ENCODE measurements around the gene CCDC158. TPM values are rescaled to one million over a fixed set of nuclear protein-coding genes. Genes with fewer than 3 reads are reported as not detected.

The CCDC158 gene
- total and polyA plus RNA-seq, 2 of the 8 experiments (the other 6 are each of a cell fraction or from before 2014, with no cell fraction given) = not detected

DNA sequence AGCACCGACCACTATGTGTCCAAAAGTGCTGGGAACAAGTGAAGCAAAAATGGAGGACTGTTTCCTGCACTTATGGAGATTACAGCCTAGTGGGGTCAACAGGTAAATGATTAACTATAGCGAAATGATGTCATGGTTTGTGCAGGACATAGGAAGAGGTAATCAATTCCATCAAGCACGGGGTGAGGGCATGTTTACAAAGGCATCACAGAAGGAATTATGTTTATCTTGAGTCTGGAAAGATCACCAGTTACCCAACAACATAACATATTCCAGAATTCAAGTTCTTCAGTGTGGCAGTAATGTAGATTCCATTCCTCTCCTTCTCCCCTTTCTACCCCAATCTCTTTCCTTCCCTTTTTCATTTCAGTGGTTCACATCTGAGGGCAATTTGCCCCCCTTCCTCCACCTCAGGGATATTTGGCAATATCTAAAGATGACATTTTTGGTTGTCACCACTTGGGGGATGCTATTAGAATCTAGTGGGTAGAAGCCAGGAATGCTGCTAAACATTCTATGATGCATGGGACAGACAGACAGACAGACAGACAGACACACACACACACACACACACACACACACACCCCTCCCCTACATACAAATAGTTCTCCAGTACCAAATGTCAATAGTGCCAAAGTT lies 145.3 kb downstream of the CCDC158 start:
- FAIRE-seq (no peak), DNase-seq (ENCODE audit: low read depth in 1 of 2, low spot score in 2 of 2) (no peak)
- Histone ChIP-seq H3K36me3 (ENCODE audit: control insufficient read depth in 2 of 4, insufficient read depth in 4 of 4, low read length in 3 of 4) (no peaks in the 10 kb centered on the region), H2BK20ac (ENCODE audit: low read length) (no peak overlapping the region), H3K79me1 (ENCODE audit: low read depth, low read length) (no peaks in the 10 kb centered on the region), H4K20me1 (replicated peaks in 1 of 2; ENCODE audit: control insufficient read depth in 1 of 2, insufficient read depth in 2 of 2, low read length in 2 of 2) (no peaks in the 10 kb centered on the region), H3K4me3 (ENCODE audit: extremely low read depth in 1 of 4, insufficient read depth in 2 of 4, low read depth in 3 of 4, low read length in 4 of 4) (no peak overlapping the region), H3K79me2 (ENCODE audit: control insufficient read depth in 1 of 2, insufficient read depth in 2 of 2, low read length in 2 of 2) (no peaks in the 10 kb centered on the region), H2BK120ac (replicated peaks; ENCODE audit: low read depth, low read length) (no peak overlapping the region), H3K23ac (ENCODE audit: insufficient read length) (no peak overlapping the region), H4K8ac (ENCODE audit: extremely low read depth, insufficient read depth, low read length) (no peak overlapping the region), H2AFZ (ENCODE audit: low read length) (no peak overlapping the region), H3K56ac (replicated peaks; ENCODE audit: insufficient read length, low read depth, low read length) (no peak overlapping the region), H3K9me3 (ENCODE audit: insufficient read depth in 2 of 2, low read depth in 1 of 2, low read length in 1 of 2) (no peaks in the 10 kb centered on the region), H3K4me1 (replicated peaks in 1 of 4; ENCODE audit: control insufficient read depth in 3 of 4, insufficient read depth in 4 of 4, low read length in 3 of 4) (no peaks in the 10 kb centered on the region), H3K18ac (ENCODE audit: extremely low read depth, low read length) (no peak overlapping the region), H4K5ac (ENCODE audit: insufficient read length, low read depth, low read length) (no peak overlapping the region), H3K4me2 (ENCODE audit: insufficient read depth in 1 of 2, low read depth in 2 of 2, low read length in 2 of 2) (no peak overlapping the region), H3K27me3 (replicated peaks in 1 of 4; ENCODE audit: control insufficient read depth in 3 of 4, extremely low read depth in 1 of 4, insufficient read depth in 3 of 4, low read length in 3 of 4) (peaks cover 0 to 3% (median 0%) of the 10 kb centered on the region in 4 experiments; a peak in 1 of 7 replicates), H2AK5ac (ENCODE audit: low read depth, low read length) (no peak overlapping the region), H2BK15ac (ENCODE audit: low read length) (no peak overlapping the region), H3K4ac (replicated peaks; ENCODE audit: insufficient read length, low read depth, low read length) (no peak overlapping the region), H3K23me2 (ENCODE audit: low read depth, low read length) (no peaks in the 10 kb centered on the region; the same call in 1 of the 2 replicates), H4K91ac (replicated peaks; ENCODE audit: insufficient read length, low read length) (no peak overlapping the region), H2BK5ac (ENCODE audit: low read depth, low read length) (no peak overlapping the region), H3K27ac (ENCODE audit: low read depth, low read length) (no peak overlapping the region), H3K9ac (replicated peaks in 1 of 4; ENCODE audit: extremely low read depth in 1 of 4, low read depth in 3 of 4, low read length in 3 of 4) (no peak overlapping the region), H3K14ac (ENCODE audit: insufficient read length) (no peak overlapping the region), H2BK12ac (ENCODE audit: low read depth, low read length) (no peak overlapping the region)
- CTCF ChIA-PET (ENCODE audit: partially characterized antibody) = interaction anchor here (0.6 to 1.0 kb wide), 3 partner anchors 8 to 103 kb away, joined by 3 read pairs; no protein-coding TSS in a partner anchor
- POLR2A ChIA-PET (ENCODE audit: partially characterized antibody) = interaction anchor here (0.6 kb wide), 1 partner anchor 124 kb away, joined by 3 read pairs; no protein-coding TSS in a partner anchor
- WGBS, 2 experiments (ENCODE audit: extremely low coverage in 1 of 2, insufficient coverage in 1 of 2, insufficient read length in 1 of 2, insufficient replicate concordance in 2 of 2, low coverage in 1 of 2, low lambda C conversion rate in 2 of 2, missing lambda C conversion rate in 1 of 2) = 98% methylated on average over 3 of the region's 3 CpGs; no CpG with 5 or more reads in 1 of the 2 experiments
- TF ChIP-seq PHF8 (conservative IDR thresholded peaks at IDR 0.05; ENCODE audit: low read depth, low read length) (no peak), ASH2L (IDR thresholded peaks at IDR 0.05; ENCODE audit: low read length) (no peak), POLR2A (IDR thresholded peaks at IDR 0.05; ENCODE audit: control extremely low read depth in 1 of 2, low read depth in 2 of 2, low read length in 2 of 2) (no peak), CBX5 (IDR thresholded peaks at IDR 0.05; ENCODE audit: low read depth, low read length) (no peak), JUN (IDR thresholded peaks at IDR 0.05; ENCODE audit: low read depth, low read length) (no peak), CTBP2 (IDR thresholded peaks at IDR 0.05; ENCODE audit: borderline replicate concordance, insufficient read depth, insufficient read length, low read length) (no peak), BCL11A (IDR thresholded peaks at IDR 0.05; ENCODE audit: low read depth in 2 of 2, low read length in 2 of 2) (no peak)
- TF ChIP-seq, protein P1, sequence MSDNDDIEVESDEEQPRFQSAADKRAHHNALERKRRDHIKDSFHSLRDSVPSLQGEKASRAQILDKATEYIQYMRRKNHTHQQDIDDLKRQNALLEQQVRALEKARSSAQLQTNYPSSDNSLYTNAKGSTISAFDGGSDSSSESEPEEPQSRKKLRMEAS (IDR thresholded peaks at IDR 0.05) = no peak
- TF ChIP-seq, protein P2, sequence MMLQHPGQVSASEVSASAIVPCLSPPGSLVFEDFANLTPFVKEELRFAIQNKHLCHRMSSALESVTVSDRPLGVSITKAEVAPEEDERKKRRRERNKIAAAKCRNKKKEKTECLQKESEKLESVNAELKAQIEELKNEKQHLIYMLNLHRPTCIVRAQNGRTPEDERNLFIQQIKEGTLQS (IDR thresholded peaks at IDR 0.05; ENCODE audit: insufficient read depth, low read depth, low read length) = no peak

Measured in H1 (cell line).